ENCODE measurements around the gene TMED5. TPM values are rescaled to one million over a fixed set of nuclear protein-coding genes. Genes with fewer than 3 reads are reported as not detected.

The TMED5 gene

GRCh38 chr1:93106226-93106625 is 74.0 kb downstream of the TMED5 start:
- Histone ChIP-seq H2BK120ac (ENCODE audit: low read depth, low read length) (no peak overlapping the region), H2AK5ac (ENCODE audit: low read length, severe bottlenecking) (no peak overlapping the region), H3K79me1 (replicated peaks; ENCODE audit: low read length, poor library complexity, severe bottlenecking) (peaks cover 2% of the 10 kb centered on the region), H3K4ac (ENCODE audit: low read depth in 1 of 2, low read length in 2 of 2) (no peak overlapping the region), H2BK5ac (ENCODE audit: low read depth, low read length, poor library complexity, severe bottlenecking) (no peak overlapping the region), H3K27me3 (ENCODE audit: control insufficient read depth in 1 of 2, insufficient read depth in 1 of 2, low read length in 2 of 2) (no peaks in the 10 kb centered on the region), H2AFZ (ENCODE audit: low read depth, low read length) (no peak overlapping the region), H3K9ac (ENCODE audit: low read length) (no peak overlapping the region), H4K8ac (ENCODE audit: low read length) (no peak overlapping the region), H2BK12ac (ENCODE audit: low read length in 2 of 2) (no peak overlapping the region), H3K36me3 (ENCODE audit: control insufficient read depth in 1 of 2, insufficient read depth in 2 of 2, low read depth in 1 of 2, low read length in 2 of 2) (peaks cover 0 to 10% of the 10 kb centered on the region in 2 experiments), H3K14ac (ENCODE audit: low read length in 2 of 2) (no peak overlapping the region), H3K4me2 (ENCODE audit: low read length, poor library complexity, severe bottlenecking) (no peak overlapping the region), H3K4me1 (ENCODE audit: control insufficient read depth, insufficient read depth, low read depth, low read length) (peaks cover 3% of the 10 kb centered on the region), H3K27ac (ENCODE audit: low read length, poor library complexity, severe bottlenecking) (peak overlapping the region; percentile 64), H2BK15ac (ENCODE audit: low read depth, poor library complexity, severe bottlenecking) (no peak overlapping the region), H4K91ac (ENCODE audit: low read length) (no peak overlapping the region), H3K4me3 (ENCODE audit: insufficient read depth in 1 of 2, low read depth in 1 of 2, low read length in 2 of 2) (no peak overlapping the region), H3K18ac (ENCODE audit: low read depth in 1 of 2, low read length in 2 of 2) (no peak overlapping the region), H3K9me3 (ENCODE audit: control insufficient read depth, low read length) (peaks cover 10% of the 10 kb centered on the region), H3K23ac (ENCODE audit: low read length in 2 of 2) (no peak overlapping the region)
- WGBS = 100% methylated on average over 1 of the region's 2 CpGs
- no peak for DNase-seq

DNA sequence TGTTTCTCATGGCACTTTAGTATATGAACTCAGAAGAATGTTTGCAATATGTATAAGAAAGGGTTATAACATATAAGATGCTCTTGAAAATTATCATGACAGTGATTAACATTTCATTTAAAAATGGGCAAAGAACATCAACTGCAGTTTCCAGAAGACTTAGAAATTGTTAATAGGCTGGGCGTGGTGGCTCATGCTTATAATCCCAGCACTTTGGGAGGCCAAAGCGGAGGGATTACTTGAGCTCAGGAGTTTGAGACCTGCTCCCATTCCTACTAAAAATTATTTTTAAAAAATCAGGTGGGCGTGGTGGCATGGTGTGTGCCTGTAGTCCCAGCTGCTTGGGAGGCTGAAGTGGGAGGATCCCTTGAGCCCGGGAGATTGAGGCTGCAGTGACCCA is 78.1 kb downstream of the TMED5 start:
- Histone ChIP-seq H3K4me2 (ENCODE audit: low read length, poor library complexity, severe bottlenecking) (no peak overlapping the region), H3K27me3 (ENCODE audit: control insufficient read depth in 1 of 2, insufficient read depth in 1 of 2, low read length in 2 of 2) (no peaks in the 10 kb centered on the region), H3K9ac (ENCODE audit: low read length) (no peak overlapping the region), H3K4me1 (ENCODE audit: control insufficient read depth, insufficient read depth, low read depth, low read length) (peaks cover 4% of the 10 kb centered on the region), H3K79me1 (replicated peaks; ENCODE audit: low read length, poor library complexity, severe bottlenecking) (peaks cover 2% of the 10 kb centered on the region), H2AK5ac (ENCODE audit: low read length, severe bottlenecking) (no peak overlapping the region), H2BK5ac (ENCODE audit: low read depth, low read length, poor library complexity, severe bottlenecking) (no peak overlapping the region), H3K4ac (ENCODE audit: low read depth in 1 of 2, low read length in 2 of 2) (no peak overlapping the region), H2BK12ac (ENCODE audit: low read length in 2 of 2) (no peak overlapping the region), H3K14ac (ENCODE audit: low read length in 2 of 2) (no peak overlapping the region), H2BK120ac (ENCODE audit: low read depth, low read length) (no peak overlapping the region), H3K4me3 (ENCODE audit: insufficient read depth in 1 of 2, low read depth in 1 of 2, low read length in 2 of 2) (no peak overlapping the region), H3K27ac (ENCODE audit: low read length, poor library complexity, severe bottlenecking) (no peak overlapping the region), H3K23ac (ENCODE audit: low read length in 2 of 2) (no peak overlapping the region), H3K36me3 (ENCODE audit: control insufficient read depth in 1 of 2, insufficient read depth in 2 of 2, low read depth in 1 of 2, low read length in 2 of 2) (peaks cover 0 to 4% of the 10 kb centered on the region in 2 experiments), H4K8ac (ENCODE audit: low read length) (no peak overlapping the region), H4K91ac (ENCODE audit: low read length) (no peak overlapping the region), H3K18ac (ENCODE audit: low read depth in 1 of 2, low read length in 2 of 2) (no peak overlapping the region), H2BK15ac (ENCODE audit: low read depth, poor library complexity, severe bottlenecking) (no peak overlapping the region), H2AFZ (ENCODE audit: low read depth, low read length) (no peak overlapping the region), H3K9me3 (ENCODE audit: control insufficient read depth, low read length) (no peaks in the 10 kb centered on the region)
- DNase-seq = no peak
- WGBS = 96% methylated on average over 4 of the region's 4 CpGs

Small RNA genes lying within 50 kb of the gene (small RNA-seq; reads per million reads assigned to genes)
- gene AC126124.1 (ENCODE audit: low read depth) = not detected
